HG02840 (cell line): ENCODE data around the gene KIF26A.
"Not testable (repeated sequence)": the region's sequence is repeated elsewhere in the genome, so short reads cannot be mapped to it uniquely, and the experiment has no call there.

ENCODE experiments used
- ATAC-seq: cut with Tn5 transposase; IDR thresholded peaks from one replicate; pipeline ENCODE4 v1.9.1; 2021; ENCODE audit warnings: mild to moderate bottlenecking, moderate library complexity, moderate number of reproducible peaks; ENCODE audit not compliant: unreplicated experiment, low FRiP score

Gene KIF26A

DNA sequence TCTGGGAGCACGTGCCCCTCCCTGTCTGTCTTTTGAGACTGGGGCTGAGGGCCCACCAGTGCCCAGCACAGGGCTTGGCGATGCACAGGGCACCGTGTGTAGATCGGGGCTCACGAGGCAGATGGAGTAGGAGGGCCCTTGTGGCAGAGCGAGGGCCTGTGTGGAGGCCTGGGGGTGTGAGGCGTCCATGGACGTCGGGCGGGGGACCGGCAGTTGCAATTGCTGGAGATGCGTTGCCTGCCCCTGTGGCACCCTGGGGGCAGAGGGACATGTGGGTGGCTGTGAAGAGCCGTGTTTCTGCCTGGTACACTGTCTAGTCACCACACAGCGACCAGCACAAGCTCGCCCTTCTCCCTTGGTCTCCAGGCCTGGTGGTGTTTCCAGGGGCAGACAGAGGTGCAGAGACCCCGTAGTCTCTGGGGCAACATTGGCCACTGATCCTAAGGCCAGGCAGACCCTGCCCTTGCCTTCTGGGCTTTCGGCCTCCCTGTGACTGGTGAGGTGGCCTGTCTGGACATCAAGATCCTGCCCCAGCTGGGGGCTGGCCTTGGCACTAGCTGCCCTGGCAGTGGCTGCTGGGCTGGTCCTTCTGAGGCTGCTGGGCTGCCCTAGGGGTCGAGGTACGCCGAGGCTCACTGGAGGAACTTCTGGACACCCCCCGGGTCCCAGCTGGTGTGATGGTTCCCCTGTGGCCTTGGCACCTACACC lies 14.5 kb downstream of the KIF26A start:
- no peak for ATAC-seq

GRCh38 chr14:104153394-104153755 lies 15.0 kb downstream of the KIF26A start:
- not testable (repeated sequence) for ATAC-seq

DNA sequence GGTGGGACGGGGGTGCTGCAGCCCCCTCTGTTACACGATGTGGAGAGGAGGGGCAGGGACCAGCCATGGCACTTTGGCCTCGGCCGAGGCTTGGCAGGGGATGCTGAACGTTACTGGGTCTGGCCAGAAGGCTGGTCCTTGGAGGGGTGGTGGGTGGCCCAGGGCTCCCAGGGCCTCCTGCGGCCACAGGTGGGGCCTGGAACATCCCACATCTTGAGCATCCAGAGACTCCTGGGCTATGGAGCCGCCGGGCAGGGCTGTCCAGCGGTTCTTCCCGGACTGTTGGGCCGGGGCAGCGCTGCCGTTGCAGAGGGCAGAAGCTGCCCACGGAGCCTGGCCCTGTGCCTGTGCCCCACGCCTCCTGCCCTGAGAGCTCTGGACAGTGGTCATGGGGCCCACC lies 15.9 kb downstream of the KIF26A start:
- ATAC-seq, result no peak

DNA sequence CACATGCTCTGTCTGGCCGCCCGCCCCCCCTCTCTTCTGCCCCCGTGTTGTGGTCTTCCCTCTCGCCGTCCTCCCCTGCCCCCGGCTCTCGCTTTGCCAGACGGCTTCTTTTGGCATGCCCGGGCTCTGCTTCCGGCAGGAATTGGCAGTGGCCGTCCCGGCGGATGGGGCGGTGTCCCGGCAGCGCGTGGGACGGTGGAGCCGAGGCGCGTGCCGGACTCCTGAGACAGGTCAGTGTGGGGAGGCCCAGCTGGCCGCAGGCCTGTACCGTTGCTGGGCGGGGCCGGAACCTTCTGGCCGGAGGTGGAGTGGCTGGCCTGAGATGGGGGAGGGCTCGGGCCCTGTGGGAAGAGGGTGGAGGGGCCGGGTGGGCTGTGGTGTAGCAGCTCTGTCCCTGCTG lies 17.1 kb downstream of the KIF26A start:
- no peak for ATAC-seq

DNA sequence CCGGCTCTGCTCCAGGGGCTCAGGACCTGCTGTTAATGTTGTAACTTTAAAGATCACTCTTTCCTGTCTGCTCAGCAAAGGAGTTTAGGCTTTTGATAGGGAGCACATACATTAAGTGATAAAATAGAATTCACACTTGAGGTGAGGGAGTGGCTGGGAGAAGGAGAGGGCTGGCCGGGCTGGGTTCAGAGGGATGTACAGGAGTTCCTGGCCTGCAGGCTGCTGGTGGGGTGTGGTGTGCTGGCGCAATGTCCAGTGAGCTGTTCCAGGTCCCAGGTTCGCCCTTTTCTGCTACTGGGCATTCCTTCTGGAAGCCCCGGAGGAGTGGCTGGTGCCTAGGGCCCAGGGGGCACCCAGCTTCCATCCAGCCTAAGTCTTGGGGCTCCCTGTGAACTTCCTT lies 17.8 kb downstream of the KIF26A start:
- no peak for ATAC-seq

DNA sequence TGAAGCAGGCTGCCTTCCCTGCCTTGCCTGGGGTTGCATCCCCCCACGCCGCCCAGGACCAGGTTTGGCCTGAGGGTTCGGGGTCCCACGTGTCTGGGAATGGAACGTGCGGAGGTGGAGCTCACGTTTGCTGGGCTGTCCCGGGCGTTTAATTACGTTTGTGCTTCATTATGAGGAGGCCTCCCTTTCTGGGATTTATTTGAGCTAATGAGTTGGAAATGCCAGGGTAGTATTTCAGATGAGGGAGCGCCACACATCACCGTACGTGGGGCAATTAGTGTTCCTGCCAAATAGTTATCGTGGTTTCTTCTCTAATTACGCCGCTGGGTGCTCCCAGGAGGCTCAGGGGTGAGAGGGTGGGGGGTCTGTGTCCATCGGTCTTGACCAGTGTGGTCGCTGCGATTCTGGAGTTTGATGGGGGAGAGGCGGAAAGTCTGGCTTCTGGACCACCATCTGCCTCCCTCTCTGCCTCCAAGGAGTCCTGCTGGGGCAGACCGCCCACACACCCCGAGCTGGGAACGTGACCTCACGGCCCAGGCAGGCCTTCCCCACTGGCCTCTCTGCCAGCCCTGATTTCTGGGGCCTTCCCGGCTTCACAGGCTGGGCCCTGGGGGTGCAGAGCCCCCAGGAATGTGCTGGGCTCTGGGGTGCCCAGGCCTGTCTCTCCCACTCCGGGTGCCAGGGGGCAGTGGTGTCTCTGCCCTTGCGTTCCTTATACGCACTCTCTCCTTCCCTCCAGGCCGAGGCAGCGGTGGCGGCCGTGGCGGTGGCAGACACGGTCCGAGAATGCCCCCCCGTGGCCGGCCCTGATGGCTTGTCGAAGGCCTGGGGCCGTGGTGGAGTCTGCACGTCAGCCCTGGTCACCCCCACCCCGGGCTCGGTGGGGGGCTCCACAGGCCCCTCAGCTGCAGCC lies 18.9 kb downstream of the KIF26A start:
- no peak for ATAC-seq

DNA sequence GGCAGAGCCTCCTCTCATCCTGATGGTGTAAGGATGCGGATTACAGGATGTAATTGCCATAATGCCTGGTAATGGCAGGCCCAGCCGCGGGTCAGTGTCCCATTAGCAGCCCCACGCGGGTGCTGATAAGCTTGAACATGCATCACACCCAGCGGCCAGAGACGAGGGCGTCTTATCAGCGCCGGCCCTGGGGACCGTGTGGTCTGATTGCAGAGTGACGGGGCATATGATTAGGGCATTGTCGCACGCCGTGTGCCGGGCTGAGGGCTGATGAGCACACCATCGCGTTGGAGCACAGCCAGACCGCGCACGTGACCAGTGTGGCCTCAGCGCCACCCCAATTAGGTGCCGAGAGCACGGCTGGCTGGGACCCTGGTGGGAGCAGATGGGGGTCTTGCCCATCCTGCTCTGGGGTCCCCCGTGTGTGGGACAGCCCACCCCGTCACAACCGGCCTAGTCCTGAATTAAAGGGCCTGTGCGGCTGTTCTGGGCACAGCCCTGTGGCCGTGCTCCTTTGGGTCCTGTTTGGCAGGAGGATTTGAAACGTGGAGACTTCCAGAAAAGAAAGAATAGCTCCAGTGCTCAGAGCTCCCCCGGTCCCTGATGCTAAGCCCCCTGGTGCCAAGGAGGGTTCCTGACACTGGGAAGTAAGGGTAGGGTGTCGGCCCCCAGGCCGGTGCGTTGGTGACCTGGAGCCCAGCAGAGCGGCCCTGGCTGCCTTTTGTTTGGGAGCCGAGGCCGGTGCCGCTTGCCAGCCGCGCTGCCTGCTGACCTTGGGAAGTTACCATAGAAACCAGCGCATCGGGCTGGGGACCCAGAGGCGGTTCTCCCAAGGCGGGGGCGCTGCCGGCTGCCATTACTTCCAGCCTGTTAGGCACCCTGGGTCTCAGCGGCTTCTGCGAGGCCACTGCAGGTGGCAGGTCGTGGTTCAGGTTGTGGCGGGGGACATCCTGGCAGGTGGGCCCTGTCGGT lies 20.7 kb downstream of the KIF26A start:
- no peak for ATAC-seq

GRCh38 chr14:104159990-104160389 lies 21.6 kb downstream of the KIF26A start:
- ATAC-seq, result no peak

- ATAC-seq, result no peak
These were observed 23.4 kb downstream of the KIF26A start for GRCh38 chr14:104161602-104162367.

- ATAC-seq, result no peak
These were observed 24.1 kb downstream of the KIF26A start for GRCh38 chr14:104162495-104162894.

- ATAC-seq, result no peak
These were observed 25.2 kb downstream of the KIF26A start for GRCh38 chr14:104163541-104163940.

- ATAC-seq, result no peak
These were observed 25.7 kb downstream of the KIF26A start for GRCh38 chr14:104164041-104164440.

DNA sequence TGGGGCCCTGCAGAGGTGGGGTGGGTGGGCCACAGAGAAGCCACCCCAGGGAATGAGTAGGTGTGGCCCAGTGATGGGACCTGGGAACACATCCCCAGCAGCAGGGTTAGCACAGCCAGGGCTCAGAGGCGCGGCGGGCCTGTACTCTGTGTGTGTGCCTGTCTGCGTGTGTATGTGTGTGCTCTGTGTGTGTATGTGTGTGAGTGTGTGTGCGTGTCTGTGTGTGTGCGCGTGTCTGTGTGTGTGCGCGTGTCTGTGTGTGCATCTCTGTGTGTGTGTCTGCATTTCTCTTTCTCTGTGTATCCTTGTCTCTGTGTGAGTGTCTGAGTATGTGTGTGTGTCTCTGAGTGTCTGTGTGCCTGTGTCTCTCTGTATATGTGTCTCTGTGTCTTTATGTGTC lies 26.1 kb downstream of the KIF26A start:
- ATAC-seq, result no peak

GRCh38 chr14:104166698-104167097 lies 28.3 kb downstream of the KIF26A start:
- no peak for ATAC-seq

DNA sequence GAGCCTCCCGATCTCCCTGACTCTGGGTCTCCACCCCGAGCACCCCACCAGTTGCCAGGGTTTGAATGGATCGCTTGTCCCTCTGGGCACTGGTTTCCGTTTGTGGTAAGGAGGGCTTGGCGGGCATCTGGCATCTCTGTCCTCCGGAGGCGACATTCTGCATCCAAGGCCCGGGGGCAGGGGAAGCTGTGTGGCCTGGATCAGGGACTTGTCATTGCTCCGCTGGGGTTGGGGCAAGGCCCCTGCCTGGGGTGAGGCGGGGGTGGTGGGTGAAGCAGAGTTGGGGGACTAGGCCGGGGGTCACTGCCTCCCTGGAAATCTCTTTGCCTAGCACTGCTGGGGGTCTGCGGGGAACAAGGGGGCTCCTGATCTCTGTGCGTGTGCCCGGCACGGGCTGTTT lies 30.2 kb downstream of the KIF26A start:
- ATAC-seq, result no peak

DNA sequence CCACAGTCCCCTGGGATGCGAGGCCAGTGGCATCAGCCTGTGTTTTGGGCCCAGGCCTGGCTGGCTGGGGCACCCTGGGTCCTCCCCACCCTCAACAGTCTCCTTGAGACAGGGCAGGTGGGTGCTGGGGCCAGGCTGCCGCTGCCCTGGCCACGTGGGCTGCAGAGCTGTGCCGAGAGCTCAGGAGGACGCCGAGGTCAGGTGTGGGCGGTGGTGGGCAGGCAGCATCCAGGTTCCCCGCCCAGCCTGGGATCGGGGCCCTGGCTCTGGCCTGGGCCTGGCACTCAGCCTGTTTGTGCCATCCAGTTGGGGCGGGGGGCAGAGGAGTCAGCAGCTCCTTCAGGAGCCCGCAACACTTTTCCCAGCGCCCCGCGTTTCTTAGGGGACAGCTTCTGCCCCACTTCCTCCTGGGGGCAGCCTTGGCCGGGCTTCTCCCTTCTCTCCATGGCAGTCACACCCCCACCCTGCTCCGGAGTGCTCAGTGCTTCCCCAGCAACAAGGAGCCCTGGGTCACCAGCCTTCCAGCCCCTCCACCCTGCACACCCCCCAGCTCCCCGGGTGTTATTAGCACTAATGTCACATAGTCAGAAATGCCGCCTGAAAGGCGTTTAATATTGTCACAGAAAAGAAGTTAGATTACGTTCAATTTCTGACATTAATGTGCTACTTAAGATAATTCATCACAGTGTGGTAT lies 30.8 kb downstream of the KIF26A start:
- ATAC-seq, result no peak

- ATAC-seq, result no peak
These were observed 31.5 kb downstream of the KIF26A start for GRCh38 chr14:104169699-104170479.

DNA sequence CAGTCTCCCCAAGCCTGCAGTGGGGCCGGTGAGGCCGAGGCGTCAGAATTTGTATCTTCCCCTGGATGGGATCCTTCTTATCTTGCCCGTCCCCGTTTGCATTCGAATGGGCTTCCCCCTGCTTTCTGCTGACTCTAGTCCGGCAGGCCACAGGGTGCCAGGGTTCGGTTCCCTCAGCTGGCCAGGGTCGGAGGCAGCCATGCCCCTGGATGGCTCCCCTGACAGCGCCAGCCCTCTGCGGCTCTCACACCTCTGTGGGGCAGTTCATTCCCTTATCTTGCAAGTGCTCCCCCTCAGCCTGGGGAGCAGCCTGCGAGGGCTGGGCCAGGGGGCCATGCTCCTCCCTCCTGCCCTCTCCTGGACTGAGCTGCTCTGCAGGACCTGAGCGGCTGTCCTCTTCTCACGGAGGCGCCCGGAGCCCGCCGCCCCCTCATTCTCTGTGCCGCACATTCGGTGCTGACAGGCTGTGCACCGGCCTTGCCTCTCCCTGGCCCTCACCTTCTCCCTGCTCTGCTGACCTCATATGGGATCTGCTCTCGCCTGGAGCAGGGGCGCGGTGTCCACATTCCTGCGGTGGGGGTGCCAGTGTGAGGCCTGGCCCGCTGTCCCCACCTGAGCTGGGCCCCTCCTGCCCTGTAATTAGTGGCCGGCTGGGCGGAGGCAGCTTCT lies 32.8 kb downstream of the KIF26A start:
- no peak for ATAC-seq
